NCI-H345 (cell line): ENCODE results near the gene BOD1.

ENCODE experiments used
- DNase-seq: peaks from one replicate; lab custom pipeline; 2025; lab: John Stamatoyannopoulos, UW

Gene BOD1

GRCh38 chr5:173640156-173640804 lies 23.8 kb upstream of the BOD1 start:
- no peak for DNase-seq

- DNase-seq: no peak
Observed at GRCh38 chr5:173638126-173639040, 21.9 kb upstream of the BOD1 start.

GRCh38 chr5:173637340-173637739 lies 20.9 kb upstream of the BOD1 start:
- no peak for DNase-seq

- no peak for DNase-seq
Observed at GRCh38 chr5:173634465-173634983, 18.1 kb upstream of the BOD1 start.

GRCh38 chr5:173633304-173633703 lies 16.9 kb upstream of the BOD1 start:
- no peak for DNase-seq

- DNase-seq: no peak
Observed at GRCh38 chr5:173631478-173631877, 15.0 kb upstream of the BOD1 start.

GRCh38 chr5:173630724-173631365 lies 14.4 kb upstream of the BOD1 start:
- no peak for DNase-seq

- DNase-seq: no peak
Observed at GRCh38 chr5:173629628-173630027, 13.2 kb upstream of the BOD1 start.

GRCh38 chr5:173628501-173628900 lies 12.1 kb upstream of the BOD1 start:
- no peak for DNase-seq

GRCh38 chr5:173627860-173628392 lies 11.5 kb upstream of the BOD1 start:
- DNase-seq: no peak

GRCh38 chr5:173627271-173627670 lies 10.8 kb upstream of the BOD1 start:
- no peak for DNase-seq

GRCh38 chr5:173626505-173626820 lies 10.0 kb upstream of the BOD1 start:
- no peak for DNase-seq

GRCh38 chr5:173625673-173626504 lies 9.4 kb upstream of the BOD1 start:
- DNase-seq: no peak

GRCh38 chr5:173625261-173625660 lies 8.8 kb upstream of the BOD1 start:
- no peak for DNase-seq

GRCh38 chr5:173624282-173624681 lies 7.8 kb upstream of the BOD1 start:
- DNase-seq: no peak

- DNase-seq: no peak
Observed at GRCh38 chr5:173623789-173624188, 7.3 kb upstream of the BOD1 start.

- DNase-seq: no peak
Observed at GRCh38 chr5:173623296-173623771, 6.9 kb upstream of the BOD1 start.

GRCh38 chr5:173622183-173623047 lies 6.0 kb upstream of the BOD1 start:
- no peak for DNase-seq

GRCh38 chr5:173620784-173621183 lies 4.3 kb upstream of the BOD1 start:
- DNase-seq: no peak

GRCh38 chr5:173618927-173619519 lies 2.6 kb upstream of the BOD1 start:
- peak; percentile 69 for DNase-seq
